ENCODE data around the gene SNX3.

DNA sequence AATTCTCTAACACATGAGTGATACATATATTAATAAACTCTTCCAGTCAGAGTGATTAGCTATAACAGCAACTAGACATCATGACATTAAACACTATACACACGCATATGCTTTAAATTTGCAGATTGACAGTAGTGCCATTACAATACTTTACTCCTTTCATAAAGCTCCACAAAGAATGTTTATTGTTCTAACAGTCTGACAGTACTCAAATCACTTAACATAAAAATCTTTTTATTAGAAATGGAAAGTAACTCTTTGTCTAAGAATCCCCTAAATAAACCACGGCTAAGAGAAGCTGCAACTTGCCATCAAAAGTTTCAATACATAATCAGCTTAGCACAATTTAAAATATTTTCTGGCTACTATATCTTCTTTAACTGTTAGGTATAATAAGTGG lies 24.0 kb downstream of the SNX3 start:
- no peak for TF ChIP-seq EZH2 (IDR thresholded peaks at IDR 0.05; ENCODE audit: low read depth)
- TF ChIP-seq, protein P1, sequence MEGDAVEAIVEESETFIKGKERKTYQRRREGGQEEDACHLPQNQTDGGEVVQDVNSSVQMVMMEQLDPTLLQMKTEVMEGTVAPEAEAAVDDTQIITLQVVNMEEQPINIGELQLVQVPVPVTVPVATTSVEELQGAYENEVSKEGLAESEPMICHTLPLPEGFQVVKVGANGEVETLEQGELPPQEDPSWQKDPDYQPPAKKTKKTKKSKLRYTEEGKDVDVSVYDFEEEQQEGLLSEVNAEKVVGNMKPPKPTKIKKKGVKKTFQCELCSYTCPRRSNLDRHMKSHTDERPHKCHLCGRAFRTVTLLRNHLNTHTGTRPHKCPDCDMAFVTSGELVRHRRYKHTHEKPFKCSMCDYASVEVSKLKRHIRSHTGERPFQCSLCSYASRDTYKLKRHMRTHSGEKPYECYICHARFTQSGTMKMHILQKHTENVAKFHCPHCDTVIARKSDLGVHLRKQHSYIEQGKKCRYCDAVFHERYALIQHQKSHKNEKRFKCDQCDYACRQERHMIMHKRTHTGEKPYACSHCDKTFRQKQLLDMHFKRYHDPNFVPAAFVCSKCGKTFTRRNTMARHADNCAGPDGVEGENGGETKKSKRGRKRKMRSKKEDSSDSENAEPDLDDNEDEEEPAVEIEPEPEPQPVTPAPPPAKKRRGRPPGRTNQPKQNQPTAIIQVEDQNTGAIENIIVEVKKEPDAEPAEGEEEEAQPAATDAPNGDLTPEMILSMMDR (conservative IDR thresholded peaks at IDR 0.05) = no peak
